PC-3 (cell line): ENCODE results near the gene DECR2.

Experiments used
- CTCF ChIP-seq: fragments of 300-600 bp; sonication (generic); conservative IDR thresholded peaks from 2 replicates; pipeline ENCODE4 v1.5.1; 2017; ENCODE audit warnings: antibody characterized with exemption, low read depth, mild to moderate bottlenecking, low read length
- EZH2 ChIP-seq: fragments of 300-600 bp; sonication (generic); IDR thresholded peaks from one replicate; pipeline ENCODE4 v1.6.1; 2017; ENCODE audit warnings: antibody characterized with exemption, mild to moderate bottlenecking, low read length; ENCODE audit not compliant: unreplicated experiment

GRCh38 chr16:426115-426905 is 24.6 kb downstream of the DECR2 start:
- TF ChIP-seq CTCF (no peak), EZH2 (no peak)
